Middle frontal gyrus (tissue), 1 donor: ENCODE measurements around the gene TNP1.

Experiments
- DNase-seq: peaks from one replicate; pipeline ENCODE4 v3.0.0-alpha.2; 2015; ENCODE audit warnings: low spot score; ENCODE audit errors: extremely low spot score

Gene TNP1

DNA sequence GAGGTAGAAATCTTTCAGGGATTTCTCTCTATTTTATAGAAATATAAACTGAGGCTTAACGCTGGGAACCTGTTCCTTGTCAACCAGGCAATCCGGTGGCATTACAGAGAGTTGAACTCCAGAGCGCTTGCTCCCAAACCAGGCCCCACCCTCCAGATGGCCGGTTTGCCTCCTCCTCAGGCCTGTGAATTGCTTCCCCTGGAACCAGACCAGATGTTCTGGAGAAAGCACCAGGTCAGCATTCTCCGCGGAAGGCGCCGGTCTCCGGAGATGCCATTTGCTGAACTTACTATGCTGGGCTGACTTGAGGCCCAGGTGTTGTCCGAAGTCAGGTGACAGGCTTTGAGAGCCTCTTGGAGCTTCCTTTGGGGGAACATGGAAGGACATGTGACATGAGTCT, 17.2 kb downstream of the TNP1 start:
- no peak for DNase-seq

DNA sequence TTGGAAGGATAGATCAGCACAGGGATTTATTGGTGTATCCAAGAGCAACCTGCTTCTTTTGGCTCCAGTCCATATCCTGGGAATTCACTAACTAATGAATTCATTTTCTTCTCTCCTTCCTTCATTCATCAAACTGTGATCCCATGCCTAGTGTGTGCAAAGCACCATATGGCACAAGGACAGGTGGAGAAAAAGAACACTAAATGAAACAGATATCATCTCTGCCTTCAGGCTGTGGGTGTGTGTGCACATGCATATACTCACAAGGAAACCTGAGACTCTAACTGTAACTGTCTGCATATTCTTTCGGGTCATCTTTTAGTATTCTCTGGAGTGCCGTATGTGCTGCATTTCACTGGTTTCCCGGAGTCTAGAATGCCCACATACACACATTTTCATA, 20.2 kb downstream of the TNP1 start:
- DNase-seq: no peak

DNA sequence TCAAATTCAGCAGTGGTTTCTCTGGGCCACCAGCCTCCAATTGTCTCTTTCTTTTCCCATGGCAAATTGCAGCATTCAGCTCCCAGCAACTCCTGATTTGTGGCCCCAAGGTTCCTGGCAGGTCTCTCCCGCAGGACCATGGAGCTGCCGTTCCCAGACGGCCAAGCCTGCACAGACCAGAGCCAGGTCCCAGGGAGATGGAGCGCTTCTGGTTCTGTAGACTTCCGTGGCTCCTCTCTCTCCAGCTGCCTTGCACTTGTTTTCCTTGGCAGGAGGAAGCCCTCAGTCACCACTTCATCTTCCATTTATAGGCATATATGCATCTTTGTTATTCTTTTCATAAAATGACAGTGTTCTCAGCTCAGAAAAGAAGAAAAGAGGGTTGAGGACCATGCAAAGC, 21.7 kb downstream of the TNP1 start:
- no peak for DNase-seq

DNA sequence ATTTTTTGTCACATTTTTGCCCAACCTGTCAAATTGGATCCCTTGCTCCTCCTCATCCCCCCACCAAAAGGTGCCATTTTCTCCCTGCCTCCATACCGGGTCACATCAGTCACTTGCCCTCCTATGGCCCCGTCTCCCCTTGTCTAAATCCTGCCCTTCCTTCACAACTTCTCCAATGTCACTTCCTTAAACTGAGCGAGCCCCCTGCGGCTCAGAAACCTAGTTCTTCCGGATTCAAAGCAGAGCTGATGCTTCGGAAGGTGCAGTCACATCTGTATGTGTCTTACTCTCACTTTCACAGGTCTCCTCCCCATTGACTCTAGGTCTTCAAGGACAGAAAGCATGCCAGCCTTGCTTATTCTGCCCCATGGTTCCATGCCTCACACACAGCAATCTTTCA, 22.1 kb downstream of the TNP1 start:
- no peak for DNase-seq

DNA sequence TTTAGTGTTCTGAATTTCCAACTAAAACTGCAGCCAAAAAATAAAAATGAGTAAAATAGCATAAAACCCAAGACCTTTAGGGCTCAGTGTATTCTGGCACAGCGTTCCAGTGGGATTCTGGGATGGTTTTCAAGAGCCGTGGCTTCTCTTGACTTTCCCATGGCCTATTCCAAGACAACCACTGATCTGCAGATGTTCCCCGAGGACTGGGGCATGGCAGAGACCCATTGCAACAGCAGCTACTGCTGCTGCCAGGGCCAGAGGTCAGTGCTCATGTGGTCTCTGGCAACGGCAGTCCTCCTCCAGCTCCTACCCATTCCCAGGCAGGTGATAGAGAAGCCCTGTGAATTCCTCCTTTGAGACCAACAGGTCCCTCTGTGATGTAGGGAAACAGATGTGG, 26.8 kb downstream of the TNP1 start:
- no peak for DNase-seq

DNA sequence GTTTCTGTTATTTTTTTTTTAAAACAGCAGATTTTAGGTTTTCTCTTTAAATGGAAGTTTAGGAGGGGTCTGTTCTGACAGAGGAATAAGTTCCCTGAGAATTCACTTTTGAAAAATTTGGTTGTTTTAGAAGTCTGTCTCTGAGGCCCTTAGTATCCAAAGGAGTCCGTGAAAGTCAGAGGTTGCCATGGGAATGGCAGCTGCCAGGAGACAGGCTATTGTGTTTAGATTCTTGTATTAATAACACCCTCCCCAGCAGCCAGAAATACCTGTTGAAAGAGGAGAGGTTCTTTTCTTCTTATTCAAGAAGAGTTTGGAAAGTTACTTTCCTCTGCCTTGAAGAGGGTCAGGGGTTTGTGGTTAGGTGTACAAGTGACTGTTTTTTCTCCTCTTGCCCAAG, 29.5 kb downstream of the TNP1 start:
- no peak for DNase-seq

DNA sequence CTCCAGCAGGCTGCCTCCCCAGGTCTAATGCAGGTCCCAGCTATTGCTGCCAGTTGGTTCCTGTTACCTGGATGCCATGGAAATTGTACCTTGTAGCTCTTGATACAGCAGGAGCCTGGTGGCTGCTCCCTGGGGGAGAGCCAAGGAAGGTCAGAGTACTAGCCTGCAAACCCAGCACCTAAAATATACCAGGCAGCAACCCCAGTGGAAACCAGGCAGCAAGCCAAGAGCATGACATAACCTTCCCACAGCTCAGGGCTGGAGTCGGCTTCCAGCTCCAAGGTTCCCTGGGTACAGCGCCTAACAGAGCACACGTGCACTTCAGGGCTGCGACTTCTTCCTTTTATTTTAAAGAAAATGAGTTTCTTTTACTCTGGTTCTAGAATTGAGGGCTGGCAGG, 30.3 kb downstream of the TNP1 start:
- DNase-seq: no peak

DNA sequence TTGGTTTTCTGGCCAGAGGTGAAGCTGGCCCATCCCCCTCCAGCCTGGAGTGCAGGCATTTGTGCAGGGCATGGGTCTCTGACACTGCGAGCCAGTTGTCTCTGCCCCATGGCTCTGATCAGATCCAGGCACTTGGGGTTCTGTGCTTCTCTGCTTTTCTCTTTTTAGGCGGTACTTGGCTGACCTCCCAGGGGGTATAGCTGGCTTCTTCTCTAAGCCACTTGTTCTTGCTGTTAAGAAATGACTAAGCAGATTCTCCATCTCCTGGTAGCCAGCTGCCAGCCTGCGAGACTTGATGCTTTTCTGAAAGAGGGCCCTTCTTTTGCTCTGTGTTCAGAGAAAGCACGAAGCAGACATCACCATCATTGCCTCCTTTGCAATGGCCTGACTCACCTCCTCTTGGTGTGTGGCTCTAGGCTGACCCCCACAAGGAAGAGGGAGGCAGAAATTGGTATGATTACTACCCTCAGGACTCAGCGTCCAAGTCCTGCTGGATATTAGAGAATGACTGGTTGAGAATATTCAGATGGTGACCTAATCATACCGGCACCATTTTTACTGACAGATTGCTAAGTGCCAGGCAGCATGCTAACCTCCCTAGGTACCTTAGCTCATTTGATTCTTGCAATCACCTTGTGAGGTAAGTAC, 32.7 kb downstream of the TNP1 start:
- DNase-seq: no peak

DNA sequence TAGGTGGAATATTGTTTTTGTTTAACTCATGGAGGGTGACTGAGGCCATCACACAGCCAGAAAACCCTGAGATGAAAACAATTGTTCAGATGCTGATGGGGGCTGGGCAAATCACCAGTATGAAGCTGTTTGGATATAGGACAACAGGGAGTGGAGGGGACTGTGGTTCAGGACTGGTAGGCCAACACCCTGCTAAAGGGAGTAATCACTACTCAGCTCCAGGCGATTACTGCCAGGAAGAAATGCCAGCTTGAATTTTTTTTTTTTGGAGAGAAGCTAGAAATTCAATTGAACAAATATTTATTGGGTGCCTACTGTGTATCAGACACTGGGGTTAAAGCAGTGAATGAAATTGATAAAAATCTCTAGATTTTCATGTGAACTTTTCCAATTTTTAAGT, 37.4 kb downstream of the TNP1 start:
- DNase-seq: no peak

DNA sequence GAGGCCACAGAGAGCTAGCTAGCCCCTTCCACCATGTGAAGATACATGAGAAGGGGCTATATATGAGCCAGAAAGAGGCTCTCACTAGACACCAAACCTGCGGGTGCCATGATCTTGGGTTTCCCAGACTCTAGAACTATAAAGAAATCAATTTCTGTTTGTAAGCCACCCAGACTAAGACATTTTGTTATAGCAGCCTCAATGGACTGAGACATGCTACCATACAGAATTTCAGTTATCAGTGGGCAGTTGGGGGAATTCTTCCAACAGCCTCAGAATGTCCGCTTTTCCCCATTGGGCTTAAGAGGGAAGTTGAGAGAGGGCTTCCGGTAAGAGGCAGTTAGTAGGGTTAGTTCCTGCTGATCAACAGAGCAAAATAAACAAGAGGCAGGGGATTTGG, 39.2 kb downstream of the TNP1 start:
- no peak for DNase-seq

DNA sequence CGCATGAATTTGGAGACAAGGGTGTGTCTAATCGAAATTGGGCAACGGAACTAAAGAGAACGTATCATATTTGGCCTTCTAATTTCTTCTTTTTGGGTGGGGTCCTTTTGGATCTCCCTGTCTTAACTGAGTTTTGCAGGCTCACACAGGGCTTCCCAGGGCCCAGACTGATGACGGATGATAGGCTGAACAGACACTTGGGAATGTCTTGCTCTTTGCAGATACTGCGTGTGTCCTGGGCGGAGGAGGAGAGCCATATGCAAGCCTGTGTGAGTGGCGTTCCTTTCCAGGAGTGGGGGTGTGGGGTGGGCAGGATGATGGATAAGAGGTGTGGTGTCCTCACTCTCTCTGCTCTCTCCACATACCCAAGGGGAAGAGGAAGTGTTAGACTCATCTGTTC, 40.1 kb downstream of the TNP1 start:
- no peak for DNase-seq

DNA sequence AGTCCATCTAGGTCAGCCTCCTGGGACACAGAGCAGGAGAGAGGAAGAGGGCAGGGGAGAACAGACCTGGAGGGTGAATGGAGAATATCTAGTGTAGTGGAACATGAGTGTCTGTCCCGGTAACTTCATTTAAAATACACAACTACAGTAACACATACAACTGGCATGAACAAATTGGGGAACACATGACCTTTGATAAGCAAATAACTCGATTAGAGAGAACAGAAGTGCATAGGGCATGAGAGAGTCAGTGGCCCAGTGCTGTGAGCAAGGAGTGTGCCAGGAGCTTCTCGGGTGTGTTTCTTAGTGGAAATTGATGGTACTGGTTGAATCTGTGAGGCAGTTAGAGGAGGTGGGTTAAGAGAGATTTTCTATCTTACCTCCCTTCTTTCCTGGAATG, 40.8 kb downstream of the TNP1 start:
- no peak for DNase-seq

DNA sequence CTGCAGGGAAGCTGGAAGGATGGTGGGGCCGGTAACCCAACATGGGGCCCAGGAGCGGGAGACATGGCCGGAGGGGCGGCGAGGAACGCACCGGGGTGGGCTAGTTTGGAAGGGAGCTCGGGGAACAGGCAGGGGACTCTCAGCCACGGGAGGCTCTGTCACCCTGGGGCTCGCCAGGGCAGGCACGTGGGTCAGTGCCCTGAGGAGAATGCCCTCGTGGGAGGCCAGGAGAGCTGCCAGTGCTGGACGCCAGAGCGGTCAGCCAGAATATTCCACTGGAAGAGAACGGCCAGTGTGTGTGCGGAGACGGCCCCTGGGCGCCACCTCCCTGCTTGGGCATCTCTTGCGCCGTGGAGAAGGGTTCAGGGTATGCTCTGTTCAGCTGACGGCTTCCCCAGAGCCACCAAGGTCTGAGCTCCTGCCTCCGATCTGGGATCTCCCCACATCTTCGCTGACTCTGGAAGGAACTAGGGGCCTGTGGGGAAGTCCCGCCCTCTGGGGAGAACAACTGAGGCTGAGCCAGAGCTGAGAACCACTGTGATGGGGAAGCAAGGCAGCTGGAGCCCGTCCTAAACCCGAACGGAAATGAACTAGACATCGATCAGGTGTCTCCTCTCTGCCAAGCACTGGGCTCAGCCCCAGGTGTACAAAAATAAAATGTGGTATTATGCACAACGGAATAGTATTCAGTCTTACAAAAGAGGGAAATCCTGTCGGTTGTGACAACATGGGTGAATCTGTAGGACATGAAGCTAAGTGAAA, 49.3 kb downstream of the TNP1 start:
- no peak for DNase-seq
